ENCODE data around the gene CHDH.

CHDH gene

DNA sequence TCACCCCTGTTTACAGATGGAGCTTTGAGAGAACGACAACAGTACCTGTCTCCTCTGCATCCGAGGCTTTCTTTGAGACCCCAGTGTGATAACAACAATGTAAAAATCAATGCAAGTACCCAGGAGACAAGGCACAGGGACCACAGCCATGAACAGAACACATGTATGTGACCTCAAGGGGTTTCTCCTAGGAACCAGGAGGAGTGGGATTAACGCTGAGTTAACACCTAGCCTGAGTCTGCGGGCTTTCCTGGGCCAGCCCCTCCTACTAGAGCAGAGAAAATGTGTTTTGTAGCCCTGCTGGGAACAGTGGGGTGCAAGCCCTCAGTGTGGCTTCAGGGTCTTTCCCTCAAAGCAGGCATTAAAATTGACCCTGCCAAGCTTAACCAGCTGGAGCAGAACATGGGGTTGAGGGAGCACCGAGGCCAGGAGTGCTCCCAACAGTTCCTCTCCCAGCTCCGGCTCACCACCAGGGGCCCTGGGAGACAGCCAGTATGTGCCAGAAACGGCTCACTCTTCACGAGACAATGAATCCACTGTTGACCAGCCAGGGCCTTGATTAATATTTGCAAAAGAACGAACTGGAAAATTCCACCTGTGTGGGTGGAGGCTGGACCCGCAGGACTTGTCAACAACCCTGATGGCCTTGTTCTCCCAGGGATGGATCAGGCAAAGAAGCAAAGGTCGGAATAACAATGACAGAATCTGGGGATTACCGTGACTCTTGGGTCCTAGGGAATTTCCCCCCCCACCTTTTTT is 3.6 kb downstream of the CHDH start:
- TF ChIP-seq, protein P1, sequence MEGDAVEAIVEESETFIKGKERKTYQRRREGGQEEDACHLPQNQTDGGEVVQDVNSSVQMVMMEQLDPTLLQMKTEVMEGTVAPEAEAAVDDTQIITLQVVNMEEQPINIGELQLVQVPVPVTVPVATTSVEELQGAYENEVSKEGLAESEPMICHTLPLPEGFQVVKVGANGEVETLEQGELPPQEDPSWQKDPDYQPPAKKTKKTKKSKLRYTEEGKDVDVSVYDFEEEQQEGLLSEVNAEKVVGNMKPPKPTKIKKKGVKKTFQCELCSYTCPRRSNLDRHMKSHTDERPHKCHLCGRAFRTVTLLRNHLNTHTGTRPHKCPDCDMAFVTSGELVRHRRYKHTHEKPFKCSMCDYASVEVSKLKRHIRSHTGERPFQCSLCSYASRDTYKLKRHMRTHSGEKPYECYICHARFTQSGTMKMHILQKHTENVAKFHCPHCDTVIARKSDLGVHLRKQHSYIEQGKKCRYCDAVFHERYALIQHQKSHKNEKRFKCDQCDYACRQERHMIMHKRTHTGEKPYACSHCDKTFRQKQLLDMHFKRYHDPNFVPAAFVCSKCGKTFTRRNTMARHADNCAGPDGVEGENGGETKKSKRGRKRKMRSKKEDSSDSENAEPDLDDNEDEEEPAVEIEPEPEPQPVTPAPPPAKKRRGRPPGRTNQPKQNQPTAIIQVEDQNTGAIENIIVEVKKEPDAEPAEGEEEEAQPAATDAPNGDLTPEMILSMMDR (IDR thresholded peaks at IDR 0.05; ENCODE audit: low read depth, low read length) = no peak
- no peak for DNase-seq (ENCODE audit: extremely low read depth, low read depth)

DNA sequence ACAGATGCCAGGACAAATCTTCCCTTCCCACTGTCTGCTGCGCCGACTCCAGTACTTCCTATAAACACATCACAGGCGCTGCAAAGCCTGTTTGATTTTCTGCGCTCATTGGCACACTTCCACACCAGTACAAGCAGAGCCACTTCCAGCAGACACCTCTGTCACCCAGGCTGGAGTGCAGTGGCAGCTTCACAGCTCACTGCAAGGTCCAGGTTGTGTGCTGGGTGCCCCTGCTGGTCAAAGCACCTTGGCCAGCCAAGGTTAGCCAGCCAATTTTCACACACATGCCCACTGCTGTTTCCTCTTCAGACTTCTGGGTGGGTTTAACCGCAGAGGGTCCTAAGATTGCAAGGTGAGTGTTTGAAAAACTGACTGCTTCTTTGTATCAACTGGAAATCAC is 4.9 kb downstream of the CHDH start:
- no peak for DNase-seq (ENCODE audit: extremely low read depth, low read depth)
- TF ChIP-seq, protein P1 (IDR thresholded peaks at IDR 0.05; ENCODE audit: low read depth, low read length) = no peak

DNA sequence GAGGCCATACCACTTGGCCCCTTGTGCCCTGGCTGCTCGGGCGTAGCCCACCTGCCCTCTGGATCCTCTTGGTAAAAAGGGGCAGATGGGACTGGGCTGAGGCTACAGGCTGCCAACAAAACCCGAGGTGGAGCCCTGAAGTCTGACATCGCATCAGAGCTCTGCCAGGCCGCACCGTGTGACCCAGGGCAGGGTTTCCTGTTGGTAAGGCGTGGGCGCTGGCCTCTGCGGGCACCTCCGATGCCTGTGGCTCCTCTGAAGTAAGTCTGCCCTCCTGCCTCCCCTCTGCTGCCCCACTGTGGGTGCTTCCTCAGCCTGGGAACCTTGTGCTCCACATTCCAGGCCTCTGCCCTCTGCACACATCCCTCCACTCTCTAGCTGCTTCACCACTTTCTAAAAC is 8.9 kb downstream of the CHDH start:
- DNase-seq (ENCODE audit: extremely low read depth, low read depth) = no peak
- TF ChIP-seq, protein P1 (IDR thresholded peaks at IDR 0.05; ENCODE audit: low read depth, low read length) = no peak

DNA sequence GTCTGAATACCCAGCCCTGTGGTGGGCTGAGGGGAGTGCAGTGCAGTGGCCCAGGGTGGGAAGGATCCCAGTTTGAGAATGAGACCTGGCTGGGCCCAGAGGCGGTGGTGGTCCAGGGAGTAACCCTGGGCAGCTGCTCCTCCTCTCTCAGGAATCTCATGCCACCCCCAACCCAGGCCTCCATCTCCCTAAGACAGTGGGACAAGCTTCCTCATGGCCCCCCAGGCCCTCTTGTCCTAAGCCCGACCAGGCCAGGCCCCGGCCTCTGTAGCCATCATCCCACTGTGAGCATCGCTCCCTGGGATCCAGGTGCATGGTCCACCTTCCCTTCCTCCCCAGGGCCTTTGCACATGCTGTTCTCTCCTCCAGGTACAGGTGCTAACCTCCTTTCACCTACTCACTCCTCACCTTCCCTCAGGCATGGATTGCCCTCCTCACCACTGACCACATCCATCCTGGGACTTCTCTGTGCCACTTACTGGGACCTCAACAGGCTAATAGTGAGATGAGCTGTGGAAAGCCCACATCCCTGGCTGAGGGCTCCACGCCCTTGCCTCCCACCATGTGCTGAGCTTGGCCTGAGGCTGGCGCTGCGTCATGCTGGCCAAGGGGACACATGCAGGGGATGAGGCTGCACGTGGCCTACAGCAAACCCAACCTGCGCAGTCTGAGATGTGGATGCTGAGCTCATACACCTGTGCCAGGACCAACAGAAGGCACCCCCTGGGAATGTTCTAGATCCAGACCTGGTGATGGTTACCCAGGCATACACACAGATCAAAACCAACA is 9.9 kb downstream of the CHDH start:
- TF ChIP-seq, protein P1 (IDR thresholded peaks at IDR 0.05; ENCODE audit: low read depth, low read length) = no peak

DNA sequence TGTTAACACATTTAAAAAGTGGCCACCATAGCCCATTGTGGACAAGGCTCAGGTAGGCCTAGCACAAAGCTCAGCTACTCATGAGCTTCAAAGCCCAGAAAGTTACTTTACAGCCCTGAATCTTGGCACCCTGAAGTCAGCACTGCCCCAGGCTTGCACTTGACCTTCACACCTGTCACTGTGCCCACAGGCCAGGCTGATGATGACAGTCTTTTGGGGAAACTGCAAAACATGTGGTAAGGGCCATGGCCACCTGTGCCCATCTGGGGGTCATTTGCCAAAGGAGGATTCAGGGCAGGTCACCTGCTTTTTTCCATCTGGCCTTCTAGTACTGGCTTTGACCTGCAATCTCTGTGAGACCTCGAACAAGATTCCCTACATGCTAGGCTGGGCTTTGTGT is 11.0 kb downstream of the CHDH start:
- TF ChIP-seq, protein P1 (IDR thresholded peaks at IDR 0.05; ENCODE audit: low read depth, low read length) = no peak
- DNase-seq (ENCODE audit: extremely low read depth, low read depth) = no peak

More for the DNA sequence above, 9.9 kb downstream of the CHDH start:
- DNase-seq (ENCODE audit: extremely low read depth, low read depth) = no peak

DNA sequence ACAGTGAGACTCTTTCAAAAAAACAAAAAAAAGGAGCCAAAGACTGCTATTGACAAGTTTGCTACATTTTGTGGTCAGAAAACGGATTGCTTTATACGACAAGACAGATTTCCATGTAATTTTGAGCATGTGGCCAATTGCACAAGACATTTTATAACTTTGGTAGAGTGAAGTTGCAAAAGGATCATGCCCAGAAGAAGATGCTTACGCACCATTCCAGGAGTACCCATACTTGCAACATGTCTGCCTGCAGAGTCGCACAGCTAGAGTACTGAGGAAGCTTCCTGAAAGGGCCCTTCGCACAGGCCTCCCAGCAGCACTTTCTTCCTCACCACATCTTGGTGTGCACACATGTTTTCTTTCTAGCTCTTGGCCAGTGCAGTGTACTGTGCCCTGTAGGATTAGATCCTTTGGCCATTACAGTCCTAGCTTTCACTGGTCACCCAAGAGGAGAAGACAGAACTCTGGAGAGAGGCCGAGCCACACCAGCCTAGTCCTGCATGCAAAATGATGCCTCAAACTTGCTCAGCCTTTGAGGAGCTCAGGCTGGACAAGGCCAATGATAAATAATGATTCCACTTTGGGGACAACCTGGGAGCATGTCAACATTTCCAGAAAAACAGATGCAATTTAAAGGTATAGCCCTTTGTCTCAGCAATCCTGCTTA is 11.7 kb downstream of the CHDH start:
- DNase-seq (ENCODE audit: extremely low read depth, low read depth) = no peak
- TF ChIP-seq, protein P1 (IDR thresholded peaks at IDR 0.05; ENCODE audit: low read depth, low read length) = no peak

DNA sequence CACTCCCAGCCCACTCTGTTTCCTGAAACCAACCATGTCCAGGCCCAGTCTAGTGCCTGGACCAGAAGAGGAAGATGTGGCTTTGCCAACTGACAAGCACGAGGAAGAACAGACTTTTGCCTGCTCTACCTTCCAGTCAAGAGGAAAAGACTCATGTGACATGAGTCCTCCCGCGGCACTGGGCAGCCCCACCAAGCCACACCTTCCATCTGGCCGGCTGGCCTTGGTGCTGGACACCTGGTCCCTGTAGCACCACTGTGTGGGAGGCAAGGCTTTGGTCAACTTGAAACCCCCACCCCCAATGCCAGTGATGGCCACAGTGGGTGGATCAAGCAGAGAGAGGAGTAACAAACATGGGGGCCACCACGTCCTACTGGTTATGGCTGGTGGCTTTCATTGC is 12.5 kb downstream of the CHDH start:
- no peak for DNase-seq (ENCODE audit: extremely low read depth, low read depth)
- TF ChIP-seq, protein P1 (IDR thresholded peaks at IDR 0.05; ENCODE audit: low read depth, low read length) = no peak
